ENCODE results near the gene ZNF33A. TPM values are rescaled to one million over a fixed set of nuclear protein-coding genes. Genes with fewer than 3 reads are reported as not detected.
"Not testable (repeated sequence)": the region's sequence is repeated elsewhere in the genome, so short reads cannot be mapped to it uniquely, and the experiment has no call there.

ZNF33A gene
- total RNA-seq, 1 experiment from 2014 or later = 13.6 TPM

- H3K9me3 ChIP-seq (replicated peaks); DNase-seq; H3K27me3 ChIP-seq; H3K27ac ChIP-seq; H3K4me1 ChIP-seq; H3K4me3 ChIP-seq: not testable (repeated sequence)
- H3K36me3 ChIP-seq = peaks cover 12% of the 10 kb centered on the region
Observed at GRCh38 chr10:38019124-38019523, 8.6 kb downstream of the ZNF33A start.

- Histone ChIP-seq H3K27me3 (no peaks in the 10 kb centered on the region), H3K4me3 (no peak overlapping the region), H3K27ac (no peak overlapping the region), H3K9me3 (replicated peaks) (no peaks in the 10 kb centered on the region), H3K36me3 (peaks cover 6% of the 10 kb centered on the region; the same call in 1 of the 2 replicates), H3K4me1 (no peaks in the 10 kb centered on the region)
- DNase-seq = no peak
Observed at GRCh38 chr10:38025283-38025682, 14.8 kb downstream of the ZNF33A start.

DNA sequence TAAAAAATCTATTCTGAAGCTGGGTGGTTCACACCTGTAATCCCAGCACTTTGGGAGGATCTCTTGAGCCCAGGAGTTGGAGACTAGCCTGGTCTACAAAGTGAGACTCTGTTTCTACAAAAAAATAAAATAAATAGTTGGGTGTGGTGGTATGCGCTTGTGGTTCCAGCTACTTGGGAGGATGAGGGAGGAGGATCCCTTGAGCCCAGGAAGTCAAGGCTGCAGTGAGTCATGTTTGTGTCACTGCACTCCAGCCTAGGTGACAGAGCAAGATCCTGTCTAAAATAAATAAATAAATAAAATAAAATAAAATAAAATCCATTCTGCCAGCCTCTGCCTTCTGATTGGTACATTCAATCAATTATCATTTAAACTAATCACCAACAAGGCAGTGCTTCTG is 17.5 kb downstream of the ZNF33A start:
- no peaks in the 10 kb centered on the region for H3K27me3 ChIP-seq
- H3K36me3 ChIP-seq = peaks cover 5% of the 10 kb centered on the region; the same call in 1 of the 2 replicates
- H3K9me3 ChIP-seq (replicated peaks) = no peaks in the 10 kb centered on the region
- H3K27ac ChIP-seq = no peak overlapping the region
- H3K4me1 ChIP-seq = no peaks in the 10 kb centered on the region
- H3K4me3 ChIP-seq = no peak overlapping the region
- no peak for DNase-seq

DNA sequence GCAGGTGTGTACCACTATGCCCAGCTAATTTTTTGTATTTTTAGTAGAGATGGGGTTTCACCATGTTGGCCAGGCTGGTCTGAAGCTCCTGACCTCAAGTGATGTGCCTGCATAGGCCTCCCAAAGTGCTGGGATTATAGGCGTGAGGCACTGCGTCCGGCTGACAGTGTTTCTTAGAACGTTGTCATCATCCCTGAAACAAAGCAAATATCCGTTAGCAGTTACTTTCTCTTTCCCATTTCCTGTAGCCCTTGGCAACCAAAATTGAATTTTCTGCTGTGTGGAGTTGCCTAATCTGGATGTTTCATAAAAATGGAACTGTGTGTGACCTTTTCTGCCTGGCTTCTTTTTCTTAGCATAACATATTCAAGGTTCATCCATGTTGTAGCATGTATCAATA is 22.4 kb downstream of the ZNF33A start:
- Histone ChIP-seq H3K4me1 (no peaks in the 10 kb centered on the region), H3K27ac (no peak overlapping the region), H3K27me3 (no peaks in the 10 kb centered on the region), H3K9me3 (replicated peaks) (no peaks in the 10 kb centered on the region), H3K36me3 (0 out of 2 replicates have a peak, but pooled peaks cover 2% of the 10 kb centered on the region), H3K4me3 (no peak overlapping the region)
- no peak for DNase-seq

DNA sequence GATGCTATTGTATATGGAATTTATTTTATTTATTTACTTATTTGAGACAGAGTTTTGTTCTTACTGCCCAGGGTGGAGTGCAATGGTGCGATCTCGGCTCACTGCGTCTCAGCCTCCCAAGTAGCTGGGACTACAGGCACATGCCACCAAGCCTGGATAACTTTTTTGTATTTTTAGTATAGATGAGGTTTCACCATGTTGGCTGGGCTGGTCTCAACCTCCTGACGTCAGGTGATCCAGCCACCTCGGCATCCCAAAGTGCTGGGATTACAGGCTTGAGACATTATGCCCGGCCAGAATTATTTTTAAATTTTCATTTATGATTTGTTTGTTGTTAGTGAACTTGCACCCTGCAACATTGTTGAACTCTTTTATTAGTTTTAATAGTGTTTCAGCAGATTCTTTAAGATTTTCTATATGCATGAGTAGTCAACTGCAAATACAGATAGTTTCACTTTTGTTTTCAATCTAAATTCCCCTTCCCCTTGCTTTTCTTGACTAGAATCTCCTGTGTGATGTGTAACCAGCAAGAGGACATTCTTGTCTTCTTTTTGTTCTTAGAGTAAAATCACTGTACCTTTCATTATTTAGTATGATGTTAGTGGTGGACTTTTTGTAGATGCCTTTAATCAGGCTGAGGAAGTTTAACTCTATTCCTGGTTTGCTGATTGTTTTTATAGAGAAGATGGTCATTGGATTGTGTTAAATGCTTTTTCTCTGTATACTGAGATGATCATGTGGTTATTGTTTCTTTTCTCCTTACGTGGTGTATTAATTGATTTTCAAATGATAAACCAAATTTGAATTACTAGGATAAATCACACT is 27.8 kb downstream of the ZNF33A start:
- Histone ChIP-seq H3K9me3 (replicated peaks) (no peaks in the 10 kb centered on the region), H3K27me3 (no peaks in the 10 kb centered on the region), H3K4me3 (no peak overlapping the region), H3K27ac (no peak overlapping the region), H3K36me3 (no peaks in the 10 kb centered on the region), H3K4me1 (no peaks in the 10 kb centered on the region)
- DNase-seq = no peak

DNA sequence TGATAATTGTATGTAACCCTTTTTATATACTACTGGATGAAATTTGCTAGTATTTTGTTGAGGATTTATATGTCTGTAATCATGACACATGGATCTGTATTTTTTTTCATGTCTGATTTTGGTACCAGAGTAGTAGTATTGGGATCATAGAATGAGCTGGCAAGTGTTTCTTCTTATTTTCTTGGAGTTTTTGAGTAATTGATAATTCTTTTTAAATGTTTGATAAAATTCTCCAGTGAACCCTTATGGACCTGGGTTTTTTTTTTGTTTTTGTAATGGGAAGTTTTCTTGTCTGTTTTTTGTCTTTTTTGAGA is 28.4 kb downstream of the ZNF33A start:
- no peaks in the 10 kb centered on the region for H3K9me3 ChIP-seq (replicated peaks)
- H3K4me3 ChIP-seq = no peak overlapping the region
- H3K36me3 ChIP-seq = no peaks in the 10 kb centered on the region
- no peak overlapping the region for H3K27ac ChIP-seq
- no peaks in the 10 kb centered on the region for H3K4me1 ChIP-seq
- DNase-seq = no peak
- H3K27me3 ChIP-seq = no peaks in the 10 kb centered on the region

GRCh38 chr10:38043516-38043915 is 33.0 kb downstream of the ZNF33A start:
- Histone ChIP-seq H3K9me3 (replicated peaks) (no peaks in the 10 kb centered on the region), H3K4me1 (no peaks in the 10 kb centered on the region), H3K36me3 (no peaks in the 10 kb centered on the region), H3K4me3 (no peak overlapping the region), H3K27ac (no peak overlapping the region), H3K27me3 (no peaks in the 10 kb centered on the region)
- no peak for DNase-seq

GRCh38 chr10:38045129-38045528 is 34.7 kb downstream of the ZNF33A start:
- DNase-seq = no peak
- Histone ChIP-seq H3K9me3 (replicated peaks) (no peaks in the 10 kb centered on the region), H3K4me1 (no peaks in the 10 kb centered on the region), H3K27ac (no peak overlapping the region), H3K36me3 (no peaks in the 10 kb centered on the region), H3K27me3 (no peaks in the 10 kb centered on the region), H3K4me3 (no peak overlapping the region)

GRCh38 chr10:38047666-38048065 is 37.2 kb downstream of the ZNF33A start:
- H3K4me3 ChIP-seq = no peak overlapping the region
- no peak for DNase-seq

GRCh38 chr10:38050212-38050611 is 39.7 kb downstream of the ZNF33A start:
- H3K27ac ChIP-seq = no peak overlapping the region
- H3K36me3 ChIP-seq = peaks cover 12% of the 10 kb centered on the region
- no peaks in the 10 kb centered on the region for H3K27me3 ChIP-seq
- no peak overlapping the region for H3K4me3 ChIP-seq
- peaks cover 3% of the 10 kb centered on the region; the same call in 1 of the 2 replicates for H3K9me3 ChIP-seq (replicated peaks)
- DNase-seq = no peak
- H3K4me1 ChIP-seq = no peaks in the 10 kb centered on the region

More at GRCh38 chr10:38047666-38048065, 37.2 kb downstream of the ZNF33A start:
- no peaks in the 10 kb centered on the region for H3K36me3 ChIP-seq
- H3K4me1 ChIP-seq = no peaks in the 10 kb centered on the region
- no peak overlapping the region for H3K27ac ChIP-seq
- H3K27me3 ChIP-seq = no peaks in the 10 kb centered on the region
- H3K9me3 ChIP-seq (replicated peaks) = no peaks in the 10 kb centered on the region

GRCh38 chr10:38054361-38054797 is 43.9 kb downstream of the ZNF33A start:
- Histone ChIP-seq H3K9me3 (replicated peaks) (peaks cover 10% of the 10 kb centered on the region; the same call in 1 of the 2 replicates), H3K4me1 (no peaks in the 10 kb centered on the region), H3K4me3 (no peak overlapping the region), H3K27me3 (no peaks in the 10 kb centered on the region), H3K36me3 (peaks cover 25% of the 10 kb centered on the region), H3K27ac (no peak overlapping the region)
- no peak for DNase-seq

- DNase-seq, H3K27me3 ChIP-seq, H3K27ac ChIP-seq, H3K4me1 ChIP-seq, H3K4me3 ChIP-seq: not testable (repeated sequence)
- peaks cover 25% of the 10 kb centered on the region for H3K36me3 ChIP-seq
- peaks cover 10% of the 10 kb centered on the region; the same call in 1 of the 2 replicates for H3K9me3 ChIP-seq (replicated peaks)
Observed at GRCh38 chr10:38055274-38055894, 44.9 kb downstream of the ZNF33A start.

GRCh38 chr10:38069663-38070062 is 59.2 kb downstream of the ZNF33A start:
- DNase-seq; H3K9me3 ChIP-seq (replicated peaks); H3K4me1 ChIP-seq; H3K27ac ChIP-seq; H3K36me3 ChIP-seq; H3K27me3 ChIP-seq; H3K4me3 ChIP-seq: not testable (repeated sequence)

DNA sequence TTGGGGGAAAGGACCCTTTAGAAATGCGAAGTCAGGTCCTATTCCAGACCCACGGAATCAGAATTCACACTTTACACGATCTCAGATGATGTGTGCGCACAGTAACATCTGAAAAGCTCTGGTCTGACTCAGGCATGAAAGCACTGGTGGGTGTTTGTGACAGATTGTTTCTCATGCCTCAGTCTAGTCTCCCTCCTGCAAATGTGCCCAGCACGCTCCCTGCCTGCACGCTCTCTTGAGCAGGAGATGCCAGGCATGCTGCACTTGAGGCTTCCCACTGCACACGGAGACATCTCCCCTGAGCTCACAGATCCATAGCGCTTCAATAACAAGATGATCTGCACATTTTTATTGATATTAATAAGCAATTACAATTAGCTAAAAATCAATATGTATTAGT is 60.0 kb downstream of the ZNF33A start:
- no peak overlapping the region for H3K4me3 ChIP-seq
- no peaks in the 10 kb centered on the region for H3K36me3 ChIP-seq
- DNase-seq = no peak
- H3K27me3 ChIP-seq = no peaks in the 10 kb centered on the region
- H3K9me3 ChIP-seq (replicated peaks) = no peaks in the 10 kb centered on the region
- H3K27ac ChIP-seq = no peak overlapping the region
- no peaks in the 10 kb centered on the region for H3K4me1 ChIP-seq

GRCh38 chr10:38072552-38072951 is 62.1 kb downstream of the ZNF33A start:
- Histone ChIP-seq H3K9me3 (replicated peaks) (no peaks in the 10 kb centered on the region), H3K4me3 (no peak overlapping the region), H3K36me3 (no peaks in the 10 kb centered on the region), H3K4me1 (no peaks in the 10 kb centered on the region), H3K27me3 (no peaks in the 10 kb centered on the region), H3K27ac (no peak overlapping the region)
- no peak for DNase-seq

Measured in SJCRH30 (cell line).